ENCODE measurements around the gene KLHL7.

The KLHL7 gene

DNA sequence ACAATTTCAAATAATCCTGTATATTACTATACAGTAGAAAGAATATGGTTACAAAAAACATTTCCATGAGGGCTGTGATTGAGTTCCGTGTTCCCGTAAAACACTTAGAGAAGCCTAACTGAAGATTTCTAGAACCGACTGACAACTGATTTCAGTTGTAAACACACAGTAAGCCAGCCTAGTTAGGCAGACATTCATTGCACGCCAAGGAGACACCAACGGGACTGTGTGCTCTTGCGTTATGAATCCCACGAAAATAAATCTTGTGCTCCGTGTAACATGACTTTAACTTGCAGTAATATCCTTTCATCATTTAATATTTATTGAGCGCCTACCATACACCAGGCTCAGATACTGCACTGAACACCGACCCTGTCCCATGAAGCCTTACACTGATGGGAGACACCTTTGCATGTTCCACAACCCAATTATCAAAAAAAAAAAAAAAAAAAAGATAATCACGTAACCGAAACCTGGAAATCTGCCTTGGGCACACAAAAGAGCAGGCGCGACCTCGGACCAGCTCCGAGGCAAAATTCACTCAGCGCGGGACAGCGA, 420 bp upstream of the KLHL7 start:
- Mint-ChIP-seq H3K4me1 (peaks cover 39% of the 10 kb centered on the region), H3K4me3 (peak overlapping the region; percentile 99), H3K27me3 (ENCODE audit: low read depth, poor library complexity) (peaks cover 5% of the 10 kb centered on the region), H3K9me3 (peaks cover 21% of the 10 kb centered on the region), H3K36me3 (ENCODE audit: low read depth) (peaks cover 33% of the 10 kb centered on the region), H3K27ac (peak overlapping the region; percentile 98)
- no peak for DNase-seq
- TF ChIP-seq, protein P1, sequence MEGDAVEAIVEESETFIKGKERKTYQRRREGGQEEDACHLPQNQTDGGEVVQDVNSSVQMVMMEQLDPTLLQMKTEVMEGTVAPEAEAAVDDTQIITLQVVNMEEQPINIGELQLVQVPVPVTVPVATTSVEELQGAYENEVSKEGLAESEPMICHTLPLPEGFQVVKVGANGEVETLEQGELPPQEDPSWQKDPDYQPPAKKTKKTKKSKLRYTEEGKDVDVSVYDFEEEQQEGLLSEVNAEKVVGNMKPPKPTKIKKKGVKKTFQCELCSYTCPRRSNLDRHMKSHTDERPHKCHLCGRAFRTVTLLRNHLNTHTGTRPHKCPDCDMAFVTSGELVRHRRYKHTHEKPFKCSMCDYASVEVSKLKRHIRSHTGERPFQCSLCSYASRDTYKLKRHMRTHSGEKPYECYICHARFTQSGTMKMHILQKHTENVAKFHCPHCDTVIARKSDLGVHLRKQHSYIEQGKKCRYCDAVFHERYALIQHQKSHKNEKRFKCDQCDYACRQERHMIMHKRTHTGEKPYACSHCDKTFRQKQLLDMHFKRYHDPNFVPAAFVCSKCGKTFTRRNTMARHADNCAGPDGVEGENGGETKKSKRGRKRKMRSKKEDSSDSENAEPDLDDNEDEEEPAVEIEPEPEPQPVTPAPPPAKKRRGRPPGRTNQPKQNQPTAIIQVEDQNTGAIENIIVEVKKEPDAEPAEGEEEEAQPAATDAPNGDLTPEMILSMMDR (IDR thresholded peaks at IDR 0.05): no peak

DNA sequence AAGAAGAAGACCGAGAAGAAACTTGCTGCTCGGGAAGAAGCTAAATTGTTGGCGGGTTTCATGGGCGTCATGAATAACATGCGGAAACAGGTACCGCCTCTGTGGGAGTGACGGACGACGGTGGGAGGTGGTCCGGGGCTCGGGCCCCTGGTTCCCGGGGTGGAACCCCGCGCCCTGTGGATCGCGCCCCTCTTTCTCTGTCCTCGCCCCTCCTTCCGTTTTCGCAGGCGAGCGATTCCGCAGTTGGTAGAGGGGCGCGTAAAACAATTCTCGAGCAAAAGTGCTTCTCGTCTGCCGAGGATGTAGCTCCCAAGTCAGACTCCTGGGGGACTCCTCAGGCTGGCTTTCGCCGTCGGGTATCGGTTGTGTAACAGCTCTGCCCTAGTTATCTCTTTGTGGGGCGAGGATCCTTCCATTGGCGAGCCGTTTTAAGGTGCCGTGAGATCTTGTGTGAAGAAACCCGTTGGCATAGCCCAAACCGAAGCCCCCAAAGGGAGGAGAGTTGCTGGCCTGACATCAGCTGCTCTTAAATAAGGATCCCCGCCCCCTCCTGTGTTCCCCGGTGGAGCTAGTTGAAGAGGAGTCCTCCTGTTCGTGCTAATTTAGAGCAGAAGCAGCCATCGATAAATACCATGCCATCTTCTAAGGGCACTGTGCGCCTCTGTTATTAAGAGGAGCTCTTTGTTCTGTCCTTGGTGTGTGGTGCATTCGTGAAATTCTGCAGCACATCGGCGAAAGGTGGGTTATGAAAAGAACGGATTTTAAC, 655 bp downstream of the KLHL7 start:
- Mint-ChIP-seq H3K27ac (peak overlapping the region; percentile 99), H3K36me3 (ENCODE audit: low read depth) (peaks cover 34% of the 10 kb centered on the region), H3K4me1 (peaks cover 41% of the 10 kb centered on the region), H3K4me3 (peak overlapping the region; percentile 99), H3K27me3 (ENCODE audit: low read depth, poor library complexity) (no peaks in the 10 kb centered on the region), H3K9me3 (peaks cover 18% of the 10 kb centered on the region)
- DNase-seq: peak; percentile 51
- TF ChIP-seq, protein P1 (IDR thresholded peaks at IDR 0.05): no peak

DNA sequence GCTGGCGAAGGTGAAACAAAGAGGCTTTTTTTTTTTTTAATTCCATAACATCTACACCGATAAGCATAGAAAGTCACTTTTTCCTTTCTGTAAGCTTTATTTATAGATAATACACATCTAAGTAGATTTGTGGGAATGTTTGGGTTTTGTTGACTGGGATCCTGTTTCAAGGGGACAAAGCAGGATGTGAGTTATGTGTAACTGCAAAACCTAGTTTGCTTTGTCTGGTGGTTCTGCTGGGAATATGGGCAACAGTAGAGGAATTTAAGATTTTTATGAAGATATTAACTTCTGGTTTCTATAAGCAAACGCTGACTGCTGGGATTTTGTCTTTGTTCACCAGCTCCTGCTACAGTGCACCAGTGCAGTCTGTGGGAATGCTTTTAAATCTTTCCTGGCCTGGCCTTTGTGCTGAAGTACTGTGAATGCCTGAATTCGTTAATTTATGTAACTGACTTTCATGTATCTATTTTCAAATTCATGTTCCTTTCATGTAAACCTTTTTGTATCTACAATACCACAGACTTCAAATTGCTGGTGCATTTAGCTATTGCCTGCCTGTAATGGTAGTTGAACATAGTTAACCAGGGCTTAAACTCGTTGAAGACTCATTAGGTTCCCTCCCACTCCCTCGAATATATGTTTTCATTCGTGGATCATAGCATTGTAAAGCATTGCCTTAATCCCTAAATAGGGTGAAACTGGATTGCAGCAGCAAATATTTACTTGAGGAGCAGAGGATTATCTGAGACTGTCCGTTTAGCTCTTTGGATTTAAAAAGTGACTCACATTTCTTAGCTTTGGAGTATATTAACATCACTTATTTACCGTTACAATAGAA, 1.5 kb downstream of the KLHL7 start:
- H3K4me3 Mint-ChIP-seq: peak overlapping the region; percentile 99
- TF ChIP-seq, protein P1 (IDR thresholded peaks at IDR 0.05): no peak
- peaks cover 10% of the 10 kb centered on the region for H3K9me3 Mint-ChIP-seq
- peaks cover 41% of the 10 kb centered on the region for H3K4me1 Mint-ChIP-seq
- DNase-seq: no peak
- H3K36me3 Mint-ChIP-seq (ENCODE audit: low read depth): peaks cover 26% of the 10 kb centered on the region
- H3K27ac Mint-ChIP-seq: peak overlapping the region; percentile 99
- H3K27me3 Mint-ChIP-seq (ENCODE audit: low read depth, poor library complexity): no peaks in the 10 kb centered on the region

DNA sequence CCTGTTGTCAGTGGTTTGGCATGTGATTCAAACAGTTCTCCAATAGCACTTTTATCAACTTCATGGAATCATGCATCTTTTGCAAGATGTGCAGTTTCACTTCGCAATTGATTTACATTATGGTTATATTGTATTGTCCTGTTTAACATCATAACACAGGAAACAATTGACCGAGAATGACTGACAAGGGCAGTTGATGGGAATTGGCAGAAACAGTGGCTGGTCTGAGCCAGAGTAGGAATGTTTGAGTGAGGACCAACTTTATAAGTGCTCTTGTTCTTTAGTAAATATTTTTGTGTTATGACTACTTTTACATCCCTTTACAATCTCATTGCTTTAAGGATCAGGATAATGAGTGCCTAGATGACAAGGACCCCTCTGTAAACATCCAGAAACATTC, 2.2 kb downstream of the KLHL7 start:
- TF ChIP-seq, protein P1 (IDR thresholded peaks at IDR 0.05): no peak
- H3K36me3 Mint-ChIP-seq (ENCODE audit: low read depth): peaks cover 19% of the 10 kb centered on the region
- no peak for DNase-seq
- H3K27me3 Mint-ChIP-seq (ENCODE audit: low read depth, poor library complexity): no peaks in the 10 kb centered on the region
- peaks cover 42% of the 10 kb centered on the region for H3K4me1 Mint-ChIP-seq
- no peak overlapping the region for H3K27ac Mint-ChIP-seq
- H3K9me3 Mint-ChIP-seq: peaks cover 3% of the 10 kb centered on the region
- peak overlapping the region; percentile 99 for H3K4me3 Mint-ChIP-seq

DNA sequence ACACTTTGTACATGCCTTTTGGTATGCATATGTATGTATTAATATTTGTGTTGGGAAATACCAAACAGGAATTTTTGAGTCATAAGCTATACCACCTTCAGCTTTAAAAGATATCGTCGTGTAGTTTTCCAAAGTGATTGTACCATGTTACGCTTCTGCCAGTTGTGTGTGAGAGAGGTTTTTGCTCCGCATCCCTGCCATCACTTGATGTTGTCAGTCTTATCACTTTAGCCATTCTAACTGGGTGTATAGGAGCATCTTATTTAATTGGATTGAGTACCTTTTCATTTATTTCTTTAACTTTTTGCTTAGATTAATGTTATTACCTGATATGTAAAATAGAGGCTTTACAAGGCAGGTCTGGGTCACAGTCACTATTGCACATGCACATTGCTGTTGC, 3.4 kb downstream of the KLHL7 start:
- H3K27ac Mint-ChIP-seq: no peak overlapping the region
- peaks cover 45% of the 10 kb centered on the region for H3K4me1 Mint-ChIP-seq
- H3K36me3 Mint-ChIP-seq (ENCODE audit: low read depth): peaks cover 13% of the 10 kb centered on the region
- TF ChIP-seq, protein P1 (IDR thresholded peaks at IDR 0.05): no peak
- H3K27me3 Mint-ChIP-seq (ENCODE audit: low read depth, poor library complexity): no peaks in the 10 kb centered on the region
- H3K9me3 Mint-ChIP-seq: no peaks in the 10 kb centered on the region
- peak overlapping the region; percentile 99 for H3K4me3 Mint-ChIP-seq
- DNase-seq: no peak
